Mammary epithelial cell (primary cell): ENCODE results near the gene ACSM2A.

Experiments
- CTCF ChIP-seq, 2 donors: IDR thresholded peaks in 1 of 2; conservative IDR thresholded peaks in 1 of 2; 2 replicates each; pipeline ENCODE4 v1.5.1; 2011 to 2012; ENCODE audit warnings: inconsistent platforms in 2 of 2, low read length in 2 of 2, mild to moderate bottlenecking in 2 of 2, control low read depth in 1 of 2, low read depth in 1 of 2; ENCODE audit not compliant: insufficient read depth in 1 of 2; ENCODE audit errors: extremely low read depth in 1 of 2
- EZH2 ChIP-seq: IDR thresholded peaks from 2 replicates; pipeline ENCODE4 v1.6.1; 2012; ENCODE audit warnings: low read length, inconsistent platforms, borderline replicate concordance

- TF ChIP-seq CTCF (conservative IDR thresholded peaks at IDR 0.05 in 1 of 2, IDR thresholded peaks at IDR 0.05 in 1 of 2; ENCODE audit: extremely low read depth in 1 of 2, insufficient read depth in 1 of 2, low read depth in 1 of 2, low read length in 2 of 2) (no peak), EZH2 (no peak)
Measured at GRCh38 chr16:20424129-20424866, 27.0 kb upstream of the ACSM2A start.
